CD4-positive, alpha-beta memory T cell (primary cell): ENCODE measurements around the gene IFITM10. TPM values are rescaled to one million over a fixed set of nuclear protein-coding genes. Genes with fewer than 3 reads are reported as not detected.

Experiments
- CTCF ChIA-PET: fragments of 350-600 bp; sonication (Branson Sonifier 250); formaldehyde crosslinking; loops from one replicate; lab custom pipeline; 2021; ENCODE audit warnings: inconsistent platforms; ENCODE audit not compliant: partially characterized antibody; lab: Charles Lee
- POLR2A ChIA-PET: fragments of 350-600 bp; sonication (Branson Sonifier 250); formaldehyde crosslinking; loops from one replicate; lab custom pipeline; 2021; ENCODE audit not compliant: partially characterized antibody; lab: Charles Lee
- DNase-seq, 5 donors: peaks; one replicate each; pipeline versions ENCODE4 v3.0.0 to v3.0.0-alpha.2; 2020 to 2022; ENCODE audit warnings: mixed read lengths in 1 of 5
- H3K27ac ChIP-seq: one replicate; pipeline ENCODE4 v1.7.0; 2013; ENCODE audit warnings: low read depth, low read length
- H3K27me3 ChIP-seq: 2 replicates; pipeline ENCODE4 v1.7.0; 2013; ENCODE audit warnings: mild to moderate bottlenecking, low read length, moderate library complexity; ENCODE audit not compliant: insufficient read depth
- H3K36me3 ChIP-seq: 2 replicates; pipeline ENCODE4 v1.7.0; 2013; ENCODE audit warnings: mild to moderate bottlenecking, low read length, moderate library complexity; ENCODE audit not compliant: insufficient read depth
- H3K4me1 ChIP-seq: 2 replicates; pipeline ENCODE4 v1.7.0; 2013; ENCODE audit warnings: mild to moderate bottlenecking, low read length, moderate library complexity; ENCODE audit not compliant: insufficient read depth
- H3K4me3 ChIP-seq, 2 donors: one replicate each; pipeline ENCODE4 v1.7.0; 2013; ENCODE audit warnings: low read length in 2 of 2, mild to moderate bottlenecking in 1 of 2
- H3K9me3 ChIP-seq, 2 donors: one replicate each; pipeline ENCODE4 v1.7.0; 2013; ENCODE audit warnings: low read length in 2 of 2, control low read depth in 1 of 2; ENCODE audit not compliant: control insufficient read depth in 1 of 2
- H3K27ac Mint-ChIP-seq, 7 donors: one replicate each; pipeline ENCODE4 v1.8.0; 2020 to 2021; ENCODE audit warnings: mixed read lengths in 7 of 7, mild to moderate bottlenecking in 6 of 7, inconsistent platforms in 3 of 7, moderate library complexity in 3 of 7
- H3K27me3 Mint-ChIP-seq, 2 donors: one replicate each; pipeline ENCODE4 v1.8.0; 2020 to 2021; ENCODE audit warnings: mixed read lengths in 2 of 2
- H3K36me3 Mint-ChIP-seq, 2 donors: one replicate each; pipeline ENCODE4 v1.8.0; 2020 to 2021; ENCODE audit warnings: mixed read lengths in 2 of 2, inconsistent platforms in 1 of 2, mild to moderate bottlenecking in 1 of 2
- H3K4me1 Mint-ChIP-seq, 4 donors: one replicate each; pipeline ENCODE4 v1.8.0; 2020 to 2021; ENCODE audit warnings: mixed read lengths in 4 of 4, mild to moderate bottlenecking in 1 of 4
- H3K4me3 Mint-ChIP-seq, 8 donors: one replicate each; pipeline ENCODE4 v1.8.0; 2020 to 2021; ENCODE audit warnings: mixed read lengths in 8 of 8, mild to moderate bottlenecking in 7 of 8, moderate library complexity in 6 of 8, inconsistent platforms in 3 of 8
- H3K9me3 Mint-ChIP-seq, 8 donors: one replicate each; pipeline ENCODE4 v1.8.0; 2020 to 2021; ENCODE audit warnings: mixed read lengths in 8 of 8, mild to moderate bottlenecking in 5 of 8, inconsistent platforms in 3 of 8, moderate library complexity in 1 of 8
- intact Hi-C: fragments of 100-400 bp; cut with micrococcal nuclease; formaldehyde crosslinking; loops from one replicate; pipeline ENCODE4 v1.15.1; 2023
- polyA plus RNA-seq, 2 donors: library from polyadenylated mRNA; unstranded; fragments of 300-500 nt; fragmentation: Illumina TruSeq; gene quantifications; one replicate each; pipeline ENCODE4 v1.2.3, GENCODE V29; 2021
- total RNA-seq, 2 experiments: library from RNA; stranded (reverse); gene quantifications; one replicate each; pipeline ENCODE4 v1.2.3, GENCODE V29; 2021

Gene IFITM10
- total and polyA plus RNA-seq, 4 experiments from 2014 or later, result 1.6 to 1.8 TPM; not detected in 2

DNA sequence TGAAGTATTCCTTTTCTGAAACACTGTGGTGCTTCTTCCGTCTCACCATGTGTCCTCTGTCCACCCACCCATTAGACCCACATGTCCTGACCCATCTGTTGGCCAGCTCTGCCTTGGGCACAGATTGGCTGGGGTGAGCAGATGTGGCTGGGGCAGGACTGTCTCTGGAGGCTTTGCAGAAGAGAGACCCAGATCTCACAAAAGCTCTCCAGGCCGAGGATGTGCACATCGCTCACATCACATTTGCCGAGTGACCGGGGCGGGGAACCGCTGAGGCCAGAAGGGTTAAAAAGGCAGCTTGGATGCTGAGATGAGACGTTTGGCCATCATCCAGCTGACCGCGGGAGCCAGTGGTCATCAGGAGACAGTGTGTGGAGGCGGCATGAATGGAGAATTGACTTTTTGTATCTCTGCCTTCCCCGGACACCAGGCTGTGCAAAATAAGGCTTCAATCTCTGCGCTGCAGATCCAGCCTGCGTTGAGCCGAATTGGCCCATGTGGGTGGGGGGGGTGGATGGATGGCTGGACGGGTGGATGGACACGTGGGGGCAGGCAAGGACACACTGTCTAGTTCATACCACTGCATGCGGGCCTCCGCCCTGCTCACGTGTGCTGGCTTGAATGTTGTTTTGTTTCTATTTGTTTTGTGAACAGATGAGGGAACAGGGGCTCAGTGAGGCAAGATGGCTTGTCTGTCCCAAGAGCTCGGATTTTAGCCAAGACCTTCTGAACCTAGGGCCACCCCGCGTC is 6.1 kb downstream of the IFITM10 start:
- intact Hi-C loops, result no loop called here
- Histone ChIP-seq H3K27ac (no peak overlapping the region), H3K9me3 (no peaks in the 10 kb centered on the region), H3K4me1 (peaks cover 3% of the 10 kb centered on the region), H3K36me3 (no peaks in the 10 kb centered on the region), H3K4me3 (no peak overlapping the region), H3K27me3 (no peaks in the 10 kb centered on the region)
- no peak for DNase-seq
- H3K27me3 Mint-ChIP-seq, result peaks cover 0 to 4% of the 10 kb centered on the region in 2 donors
- H3K36me3 Mint-ChIP-seq, result no peaks in the 10 kb centered on the region
- H3K4me1 Mint-ChIP-seq, result peaks cover 0 to 11% (median 6%) of the 10 kb centered on the region in 4 donors
- CTCF ChIA-PET, result interaction anchor here (0.8 to 1.5 kb wide), 2 partner anchors 37 to 92 kb away, joined by 3 read pairs; no protein-coding TSS in a partner anchor
- peaks cover 0 to 4% (median 0%) of the 10 kb centered on the region in 8 donors for H3K9me3 Mint-ChIP-seq
- POLR2A ChIA-PET, result no interaction called here
- H3K27ac Mint-ChIP-seq, result no peak overlapping the region
- H3K4me3 Mint-ChIP-seq, result no peak overlapping the region

DNA sequence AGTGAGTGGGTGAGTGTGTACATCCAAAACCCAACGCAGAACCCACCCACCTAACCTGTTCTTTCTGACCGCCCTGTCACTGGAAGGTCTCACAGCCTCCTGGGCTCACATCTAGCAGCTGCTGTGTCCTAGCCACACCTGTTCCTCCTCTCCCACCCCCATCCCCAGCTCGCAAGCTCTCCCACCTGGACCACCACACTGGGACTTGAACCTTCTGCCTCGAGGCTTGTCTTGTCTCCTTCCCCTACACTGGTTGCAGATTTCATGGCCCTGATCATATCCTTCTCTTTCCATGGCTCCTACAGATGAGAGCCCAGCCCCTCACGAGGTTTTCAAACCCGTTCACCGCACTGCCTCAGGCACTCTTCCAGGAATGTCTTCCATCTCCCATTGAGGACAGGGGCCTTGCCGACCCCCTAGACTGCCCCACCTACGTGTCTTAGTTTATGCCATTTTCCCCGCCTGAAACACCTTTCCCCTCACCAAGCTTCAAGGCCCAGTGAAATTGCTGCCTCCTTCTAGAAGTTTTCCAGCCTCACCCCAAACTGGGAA is 6.7 kb downstream of the IFITM10 start:
- CTCF ChIA-PET, result interaction anchor here (0.8 to 1.5 kb wide), 2 partner anchors 37 to 91 kb away, joined by 3 read pairs; no protein-coding TSS in a partner anchor
- no peak overlapping the region for H3K4me3 ChIP-seq
- H3K27me3 ChIP-seq, result no peaks in the 10 kb centered on the region
- Mint-ChIP-seq H3K36me3 (no peaks in the 10 kb centered on the region), H3K9me3 (peaks cover 0 to 4% (median 0%) of the 10 kb centered on the region in 8 donors), H3K4me3 (no peak overlapping the region), H3K4me1 (peaks cover 0 to 11% (median 5%) of the 10 kb centered on the region in 4 donors), H3K27me3 (peaks cover 0 to 7% of the 10 kb centered on the region in 2 donors), H3K27ac (no peak overlapping the region)
- POLR2A ChIA-PET, result no interaction called here
- DNase-seq, result no peak
- no peaks in the 10 kb centered on the region for H3K9me3 ChIP-seq
- no peaks in the 10 kb centered on the region for H3K4me1 ChIP-seq
- intact Hi-C loops, result no loop called here
- no peak overlapping the region for H3K27ac ChIP-seq
- no peaks in the 10 kb centered on the region for H3K36me3 ChIP-seq

DNA sequence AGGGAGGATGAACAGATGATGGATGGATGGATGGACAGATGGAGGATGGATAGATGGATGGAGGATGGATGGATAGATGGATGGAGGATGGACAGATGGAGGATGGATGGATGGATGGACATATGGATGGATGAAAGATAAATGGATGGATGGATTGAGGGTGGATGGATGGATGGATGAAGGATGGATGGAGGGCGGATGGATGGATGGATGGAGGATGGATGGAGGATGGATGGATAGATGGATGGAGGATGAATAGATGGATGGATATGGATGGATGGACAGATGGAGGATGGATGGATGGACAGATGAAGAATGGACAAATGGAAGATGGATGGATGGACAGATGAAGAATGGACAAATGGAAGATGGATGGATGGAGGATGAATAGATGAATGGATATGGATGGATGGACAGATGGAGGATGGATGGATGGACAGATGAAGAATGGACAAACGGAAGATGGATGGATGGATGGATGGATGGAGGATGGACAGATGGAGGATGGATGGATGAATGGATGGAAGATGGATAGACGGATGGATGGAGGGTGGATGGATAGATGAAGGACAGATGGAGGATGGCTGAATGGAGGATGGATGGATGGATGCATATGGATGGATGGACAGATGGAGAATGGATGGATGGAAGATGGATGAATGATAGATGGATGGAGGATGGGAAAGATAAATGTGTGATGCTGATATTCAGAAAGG is 7.4 kb downstream of the IFITM10 start:
- Histone ChIP-seq H3K9me3 (no peaks in the 10 kb centered on the region), H3K36me3 (no peaks in the 10 kb centered on the region), H3K27ac (no peak overlapping the region), H3K27me3 (no peaks in the 10 kb centered on the region), H3K4me3 (no peak overlapping the region), H3K4me1 (no peaks in the 10 kb centered on the region)
- H3K27ac Mint-ChIP-seq, result no peak overlapping the region
- peaks cover 0 to 12% of the 10 kb centered on the region in 2 donors for H3K27me3 Mint-ChIP-seq
- POLR2A ChIA-PET, result no interaction called here
- peaks cover 0 to 11% (median 4%) of the 10 kb centered on the region in 4 donors for H3K4me1 Mint-ChIP-seq
- H3K4me3 Mint-ChIP-seq, result no peak overlapping the region
- H3K36me3 Mint-ChIP-seq, result no peaks in the 10 kb centered on the region
- intact Hi-C loops, result no loop called here
- CTCF ChIA-PET, result interaction anchor here (1.2 to 1.5 kb wide), 2 partner anchors 90 kb away, joined by 3 read pairs; no protein-coding TSS in a partner anchor
- H3K9me3 Mint-ChIP-seq, result peaks cover 0 to 4% (median 0%) of the 10 kb centered on the region in 8 donors
- DNase-seq, result no peak

DNA sequence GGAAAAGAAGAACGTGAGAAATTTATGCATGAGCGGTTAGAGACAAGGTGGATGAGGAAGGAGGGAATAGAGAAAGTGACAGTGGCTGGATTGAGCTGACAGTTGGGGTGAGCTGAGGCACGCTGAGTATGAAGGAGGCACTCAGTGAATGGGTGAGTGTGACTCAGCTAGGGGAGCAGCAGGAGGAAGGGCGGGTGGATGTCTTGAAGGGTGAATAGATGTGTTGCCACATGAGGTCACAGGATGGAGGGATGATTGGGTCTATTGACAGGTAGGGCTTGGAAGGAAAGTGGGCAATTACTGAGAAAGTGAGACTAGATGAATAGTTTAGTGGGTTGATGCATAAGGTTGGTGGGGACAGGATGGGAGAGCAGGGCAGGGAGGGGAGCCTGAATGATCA is 8.0 kb downstream of the IFITM10 start:
- POLR2A ChIA-PET, result no interaction called here
- H3K4me3 Mint-ChIP-seq, result no peak overlapping the region
- no peak for DNase-seq

DNA sequence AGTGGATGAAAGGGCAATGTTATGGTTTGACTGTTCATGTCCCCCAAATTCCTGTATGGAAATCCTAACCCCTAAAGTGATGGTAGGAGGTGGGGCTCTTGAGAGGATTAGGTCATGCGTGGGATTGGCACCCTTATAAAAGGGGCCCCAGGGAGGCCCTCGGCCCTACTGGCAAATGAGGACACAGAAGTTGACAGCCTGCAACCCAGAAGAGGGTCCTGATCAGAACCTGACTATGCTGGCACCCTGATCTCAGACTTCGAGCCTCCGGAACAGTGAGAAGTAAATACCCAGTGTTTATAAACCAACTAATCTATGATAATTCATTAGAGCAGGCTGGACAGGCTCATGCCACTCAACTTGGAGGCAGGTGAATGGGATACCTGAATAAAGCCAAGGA is 8.7 kb downstream of the IFITM10 start:
- Histone ChIP-seq H3K27ac (no peak overlapping the region), H3K4me1 (no peaks in the 10 kb centered on the region), H3K27me3 (no peaks in the 10 kb centered on the region), H3K4me3 (no peak overlapping the region), H3K9me3 (no peaks in the 10 kb centered on the region), H3K36me3 (no peaks in the 10 kb centered on the region)
- Mint-ChIP-seq H3K9me3 (peaks cover 2 to 14% (median 5%) of the 10 kb centered on the region in 8 donors), H3K36me3 (no peaks in the 10 kb centered on the region), H3K4me1 (peaks cover 0 to 11% (median 4%) of the 10 kb centered on the region in 4 donors), H3K27me3 (peaks cover 0 to 13% of the 10 kb centered on the region in 2 donors), H3K27ac (no peak overlapping the region), H3K4me3 (no peak overlapping the region)
- no peak for DNase-seq
- intact Hi-C loops, result no loop called here
- ChIA-PET POLR2A (no interaction called here), CTCF (interaction anchor here (1.2 kb wide), 1 partner anchor 91 kb away, joined by 3 read pairs; no protein-coding TSS in a partner anchor)

More for the DNA sequence above, 8.0 kb downstream of the IFITM10 start:
- intact Hi-C loops, result no loop called here
- Mint-ChIP-seq H3K4me1 (peaks cover 0 to 11% (median 4%) of the 10 kb centered on the region in 4 donors), H3K9me3 (peaks cover 0 to 9% (median 3%) of the 10 kb centered on the region in 8 donors), H3K27ac (no peak overlapping the region), H3K27me3 (peaks cover 0 to 13% of the 10 kb centered on the region in 2 donors), H3K36me3 (no peaks in the 10 kb centered on the region)
- H3K27me3 ChIP-seq, result no peaks in the 10 kb centered on the region
- H3K27ac ChIP-seq, result no peak overlapping the region
- no peaks in the 10 kb centered on the region for H3K36me3 ChIP-seq
- no peak overlapping the region for H3K4me3 ChIP-seq
- no peaks in the 10 kb centered on the region for H3K4me1 ChIP-seq
- no peaks in the 10 kb centered on the region for H3K9me3 ChIP-seq
- CTCF ChIA-PET, result interaction anchor here (1.2 kb wide), 1 partner anchor 91 kb away, joined by 3 read pairs; no protein-coding TSS in a partner anchor

DNA sequence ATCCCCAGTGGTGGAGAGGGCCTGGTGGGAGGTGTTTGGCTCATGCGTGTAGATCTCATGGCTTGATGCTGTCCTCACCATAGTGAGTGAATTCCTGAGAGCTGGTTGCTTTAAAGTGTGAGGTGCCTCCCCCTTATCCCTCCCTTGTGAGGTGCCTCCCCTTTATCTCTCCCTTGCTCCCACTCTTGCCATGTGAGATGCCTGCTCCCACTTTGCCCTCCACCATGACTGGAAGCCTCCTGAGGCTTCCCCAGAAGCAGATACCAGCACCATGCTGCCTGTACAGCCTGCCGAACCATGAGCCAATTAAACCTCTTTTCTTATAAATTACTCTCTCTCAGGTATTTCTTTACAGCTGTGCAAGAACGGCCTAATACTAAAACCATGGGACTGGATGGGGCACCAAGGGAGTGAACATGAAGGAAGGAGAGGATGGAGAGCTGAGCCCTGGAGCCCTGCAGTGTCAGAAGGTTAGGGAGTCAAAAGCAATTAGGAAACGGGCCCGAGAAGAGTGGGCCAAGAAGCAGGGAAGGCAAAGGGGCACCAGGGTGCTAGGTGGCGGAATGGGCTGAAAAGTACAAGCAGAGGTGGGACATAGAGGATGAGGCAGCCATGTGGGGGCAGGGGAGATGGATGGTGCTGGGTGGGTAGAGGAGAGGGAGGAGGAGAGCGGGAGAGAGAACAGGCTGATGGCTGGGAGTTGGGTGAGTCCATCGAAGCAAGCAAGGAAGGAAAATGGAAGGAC is 9.4 kb downstream of the IFITM10 start:
- POLR2A ChIA-PET, result no interaction called here
- no peak overlapping the region for H3K27ac ChIP-seq
- H3K27me3 ChIP-seq, result no peaks in the 10 kb centered on the region
- H3K4me1 ChIP-seq, result no peaks in the 10 kb centered on the region
- Mint-ChIP-seq H3K27ac (no peak overlapping the region), H3K27me3 (peaks cover 4 to 15% of the 10 kb centered on the region in 2 donors), H3K4me1 (peaks cover 0 to 7% (median 3%) of the 10 kb centered on the region in 4 donors), H3K36me3 (peaks cover 1 to 4% of the 10 kb centered on the region in 2 donors), H3K9me3 (peaks cover 7 to 22% (median 11%) of the 10 kb centered on the region in 8 donors), H3K4me3 (no peak overlapping the region)
- CTCF ChIA-PET, result interaction anchor here (2.7 kb wide), 1 partner anchor 88 kb away, joined by 7 read pairs; no protein-coding TSS in a partner anchor
- no peak overlapping the region for H3K4me3 ChIP-seq
- intact Hi-C loops, result no loop called here
- no peaks in the 10 kb centered on the region for H3K9me3 ChIP-seq
- H3K36me3 ChIP-seq, result no peaks in the 10 kb centered on the region
- DNase-seq, result no peak
